ENCODE results near the gene PRR20A.
"Not testable (repeated sequence)": the region's sequence is repeated elsewhere in the genome, so short reads cannot be mapped to it uniquely, and the experiment has no call there.

DNA sequence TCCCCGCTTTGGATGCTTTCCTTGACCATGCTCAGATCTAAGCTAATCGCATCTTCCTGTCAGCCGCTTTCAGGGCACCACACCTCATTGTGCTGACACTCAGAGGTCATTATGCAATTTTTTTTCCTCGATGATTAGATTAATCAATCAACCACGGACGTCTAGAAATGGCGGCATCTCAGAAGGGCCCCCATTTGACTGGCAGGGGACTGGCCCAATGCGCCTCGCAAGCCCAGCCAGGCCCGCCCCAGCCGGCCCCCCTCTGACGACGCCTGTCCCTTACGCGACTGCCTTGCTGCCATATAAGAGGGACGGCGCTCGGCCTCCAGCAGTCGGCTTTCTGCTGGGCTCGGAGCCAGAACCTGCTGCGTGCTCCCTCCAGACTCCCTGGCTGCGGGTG is 13.0 kb downstream of the PRR20A start, which contains the start of gene PRR20C:
- TF ChIP-seq, protein P1, sequence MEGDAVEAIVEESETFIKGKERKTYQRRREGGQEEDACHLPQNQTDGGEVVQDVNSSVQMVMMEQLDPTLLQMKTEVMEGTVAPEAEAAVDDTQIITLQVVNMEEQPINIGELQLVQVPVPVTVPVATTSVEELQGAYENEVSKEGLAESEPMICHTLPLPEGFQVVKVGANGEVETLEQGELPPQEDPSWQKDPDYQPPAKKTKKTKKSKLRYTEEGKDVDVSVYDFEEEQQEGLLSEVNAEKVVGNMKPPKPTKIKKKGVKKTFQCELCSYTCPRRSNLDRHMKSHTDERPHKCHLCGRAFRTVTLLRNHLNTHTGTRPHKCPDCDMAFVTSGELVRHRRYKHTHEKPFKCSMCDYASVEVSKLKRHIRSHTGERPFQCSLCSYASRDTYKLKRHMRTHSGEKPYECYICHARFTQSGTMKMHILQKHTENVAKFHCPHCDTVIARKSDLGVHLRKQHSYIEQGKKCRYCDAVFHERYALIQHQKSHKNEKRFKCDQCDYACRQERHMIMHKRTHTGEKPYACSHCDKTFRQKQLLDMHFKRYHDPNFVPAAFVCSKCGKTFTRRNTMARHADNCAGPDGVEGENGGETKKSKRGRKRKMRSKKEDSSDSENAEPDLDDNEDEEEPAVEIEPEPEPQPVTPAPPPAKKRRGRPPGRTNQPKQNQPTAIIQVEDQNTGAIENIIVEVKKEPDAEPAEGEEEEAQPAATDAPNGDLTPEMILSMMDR (IDR thresholded peaks at IDR 0.05) = not testable (repeated sequence)
- TF ChIP-seq, protein P2, sequence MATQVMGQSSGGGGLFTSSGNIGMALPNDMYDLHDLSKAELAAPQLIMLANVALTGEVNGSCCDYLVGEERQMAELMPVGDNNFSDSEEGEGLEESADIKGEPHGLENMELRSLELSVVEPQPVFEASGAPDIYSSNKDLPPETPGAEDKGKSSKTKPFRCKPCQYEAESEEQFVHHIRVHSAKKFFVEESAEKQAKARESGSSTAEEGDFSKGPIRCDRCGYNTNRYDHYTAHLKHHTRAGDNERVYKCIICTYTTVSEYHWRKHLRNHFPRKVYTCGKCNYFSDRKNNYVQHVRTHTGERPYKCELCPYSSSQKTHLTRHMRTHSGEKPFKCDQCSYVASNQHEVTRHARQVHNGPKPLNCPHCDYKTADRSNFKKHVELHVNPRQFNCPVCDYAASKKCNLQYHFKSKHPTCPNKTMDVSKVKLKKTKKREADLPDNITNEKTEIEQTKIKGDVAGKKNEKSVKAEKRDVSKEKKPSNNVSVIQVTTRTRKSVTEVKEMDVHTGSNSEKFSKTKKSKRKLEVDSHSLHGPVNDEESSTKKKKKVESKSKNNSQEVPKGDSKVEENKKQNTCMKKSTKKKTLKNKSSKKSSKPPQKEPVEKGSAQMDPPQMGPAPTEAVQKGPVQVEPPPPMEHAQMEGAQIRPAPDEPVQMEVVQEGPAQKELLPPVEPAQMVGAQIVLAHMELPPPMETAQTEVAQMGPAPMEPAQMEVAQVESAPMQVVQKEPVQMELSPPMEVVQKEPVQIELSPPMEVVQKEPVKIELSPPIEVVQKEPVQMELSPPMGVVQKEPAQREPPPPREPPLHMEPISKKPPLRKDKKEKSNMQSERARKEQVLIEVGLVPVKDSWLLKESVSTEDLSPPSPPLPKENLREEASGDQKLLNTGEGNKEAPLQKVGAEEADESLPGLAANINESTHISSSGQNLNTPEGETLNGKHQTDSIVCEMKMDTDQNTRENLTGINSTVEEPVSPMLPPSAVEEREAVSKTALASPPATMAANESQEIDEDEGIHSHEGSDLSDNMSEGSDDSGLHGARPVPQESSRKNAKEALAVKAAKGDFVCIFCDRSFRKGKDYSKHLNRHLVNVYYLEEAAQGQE (IDR thresholded peaks at IDR 0.05; ENCODE audit: insufficient read depth in 1 of 2, low read depth in 2 of 2, low read length in 1 of 2) = not testable (repeated sequence)
- not testable (repeated sequence) for TF ChIP-seq SIN3A (IDR thresholded peaks at IDR 0.05; ENCODE audit: borderline replicate concordance, insufficient read depth, low read depth, low read length); TCF7L2 (IDR thresholded peaks at IDR 0.05; ENCODE audit: low read depth, low read length); POLR2AphosphoS5 (IDR thresholded peaks at IDR 0.05; ENCODE audit: low read depth, low read length)

Data from Panc1 (cell line).